Measurements from ENCODE around the gene BAD. TPM values are rescaled to one million over a fixed set of nuclear protein-coding genes. Genes with fewer than 3 reads are reported as not detected.

BAD gene
- total RNA-seq, 6 experiments from 2014 or later = 22.0 to 53.8 (median 26.0) TPM

DNA sequence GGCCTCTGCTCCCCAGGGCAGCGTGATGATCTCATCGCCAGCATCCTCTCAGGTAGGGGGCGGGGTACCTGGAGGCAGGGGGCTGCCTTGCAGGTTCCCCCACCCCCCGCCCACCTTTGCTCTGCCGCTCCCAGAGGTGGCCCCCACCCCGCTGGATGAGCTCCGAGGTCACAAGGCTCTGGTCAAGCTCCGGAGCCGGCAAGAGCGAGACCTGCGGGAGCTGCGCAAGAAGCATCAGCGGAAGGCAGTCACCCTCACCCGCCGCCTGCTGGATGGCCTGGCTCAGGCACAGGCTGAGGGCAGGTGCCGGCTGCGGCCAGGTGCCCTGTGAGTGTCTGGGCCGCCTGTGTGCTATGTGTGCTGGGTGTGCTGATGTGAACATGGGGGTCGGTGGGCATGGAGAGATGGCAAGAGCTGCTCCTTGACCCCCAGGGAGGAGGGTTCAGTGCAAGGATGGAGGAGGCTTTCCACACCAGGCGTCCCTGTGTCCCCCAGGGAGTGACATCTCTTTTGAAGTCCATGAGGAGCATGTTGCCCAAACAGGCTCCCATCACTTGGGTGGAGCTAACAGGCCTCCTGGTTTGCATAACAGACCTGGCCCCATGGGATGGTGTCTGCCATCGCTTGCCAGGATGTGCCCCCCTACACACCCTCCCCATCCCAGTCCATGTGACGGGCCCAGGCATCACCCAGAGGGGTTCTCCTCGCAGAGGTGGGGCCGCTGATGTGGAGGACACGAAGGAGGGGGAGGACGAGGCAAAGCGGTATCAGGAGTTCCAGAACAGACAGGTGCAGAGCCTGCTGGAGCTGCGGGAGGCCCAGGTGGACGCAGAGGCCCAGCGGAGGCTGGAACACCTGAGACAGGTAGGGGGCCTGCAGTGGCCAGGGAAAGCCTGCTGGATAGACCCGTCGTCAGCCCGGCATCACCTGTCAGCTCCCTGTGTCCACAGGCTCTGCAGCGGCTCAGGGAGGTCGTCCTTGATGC, 19.0 kb downstream of the BAD start:
- Histone ChIP-seq H3K9me3 (no peaks in the 10 kb centered on the region), H3K4me3 (no peak overlapping the region), H3K36me3 (no peaks in the 10 kb centered on the region), H3K27ac (no peak overlapping the region), H3K27me3 (no peaks in the 10 kb centered on the region), H3K4me1 (peaks cover 0 to 11% (median 7%) of the 10 kb centered on the region in 4 donors)
- ATAC-seq (no peak), DNase-seq (no peak)
- TF ChIP-seq CTCF (IDR thresholded peaks at IDR 0.05) (no peak), POLR2A (IDR thresholded peaks at IDR 0.05) (no peak)
- 79% methylated on average over 9 of the region's 35 CpGs for WGBS (ENCODE audit: insufficient coverage, low coverage, low lambda C conversion rate, missing lambda C conversion rate)
- intact Hi-C loops (cut with DNase I) = no loop called here

DNA sequence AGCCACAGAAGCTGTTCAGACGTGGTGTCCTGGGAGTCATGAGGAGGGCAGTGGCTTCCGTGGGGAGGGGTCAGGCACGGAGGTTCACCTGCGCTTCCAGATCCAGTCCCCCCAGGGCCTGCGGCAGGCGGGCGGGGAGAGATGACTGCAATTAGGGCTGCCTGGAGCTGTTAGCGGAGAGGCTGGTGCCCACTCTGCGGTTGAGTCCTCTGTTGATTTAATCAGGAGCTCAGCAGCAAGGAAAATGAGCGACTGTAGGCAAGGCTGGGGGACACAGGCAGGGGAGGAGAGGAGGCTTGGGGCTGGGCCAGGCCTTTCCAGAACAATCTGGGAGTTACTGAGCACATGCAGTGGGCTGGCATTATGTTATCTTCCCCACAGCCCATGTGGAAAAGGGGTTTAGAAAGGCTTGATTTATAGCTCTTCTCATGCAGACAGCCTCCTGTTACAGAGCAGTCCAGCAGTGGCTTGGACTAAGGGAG, 20.1 kb downstream of the BAD start:
- Histone ChIP-seq H3K9me3 (no peaks in the 10 kb centered on the region), H3K27ac (no peak overlapping the region), H3K36me3 (no peaks in the 10 kb centered on the region), H3K27me3 (no peaks in the 10 kb centered on the region), H3K4me1 (peaks cover 0 to 11% (median 7%) of the 10 kb centered on the region in 4 donors), H3K4me3 (no peak overlapping the region)
- TF ChIP-seq POLR2A (IDR thresholded peaks at IDR 0.05) (no peak), CTCF (IDR thresholded peaks at IDR 0.05) (no peak)
- intact Hi-C loops (cut with DNase I) = no loop called here
- ATAC-seq = no peak
- DNase-seq = no peak
- WGBS (ENCODE audit: insufficient coverage, low coverage, low lambda C conversion rate, missing lambda C conversion rate) = 80% methylated on average over 5 of the region's 10 CpGs

DNA sequence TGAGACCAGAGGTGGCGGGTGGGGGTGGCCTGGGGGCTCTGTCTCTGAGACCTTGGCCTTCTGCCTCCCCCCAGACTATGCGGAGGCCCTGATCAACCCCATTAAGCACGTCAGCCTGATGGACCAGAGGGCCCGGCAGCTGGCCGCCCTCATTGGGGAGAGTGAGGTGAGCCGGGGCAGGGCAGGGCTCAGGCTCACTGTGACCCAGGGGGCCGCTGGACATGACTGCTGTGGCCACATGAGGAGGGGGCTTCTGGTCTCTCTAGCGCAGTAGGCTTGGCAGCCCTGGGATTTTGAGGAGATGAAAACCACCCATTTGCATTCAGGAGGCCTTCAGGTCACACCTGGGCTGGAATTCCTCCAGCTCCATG, 20.5 kb downstream of the BAD start:
- ATAC-seq (no peak), DNase-seq (no peak)
- H3K9me3 ChIP-seq = no peaks in the 10 kb centered on the region
- peaks cover 0 to 9% (median 7%) of the 10 kb centered on the region in 4 donors for H3K4me1 ChIP-seq
- H3K27me3 ChIP-seq = no peaks in the 10 kb centered on the region
- H3K36me3 ChIP-seq = no peaks in the 10 kb centered on the region
- intact Hi-C loops (cut with DNase I) = no loop called here
- TF ChIP-seq CTCF (IDR thresholded peaks at IDR 0.05) (no peak), POLR2A (IDR thresholded peaks at IDR 0.05) (no peak)
- H3K27ac ChIP-seq = no peak overlapping the region
- WGBS (ENCODE audit: insufficient coverage, low coverage, low lambda C conversion rate, missing lambda C conversion rate) = no CpG with 5 or more reads among the region's 8 CpGs
- H3K4me3 ChIP-seq = no peak overlapping the region

- 85% methylated on average over 9 of the region's 29 CpGs for WGBS (ENCODE audit: insufficient coverage, low coverage, low lambda C conversion rate, missing lambda C conversion rate)
- DNase-seq = peak in 1 of 3 donors; percentile 32
Observed at GRCh38 chr11:64263021-64263946, 21.2 kb downstream of the BAD start.

More at GRCh38 chr11:64263021-64263946, 21.2 kb downstream of the BAD start:
- Histone ChIP-seq H3K36me3 (no peaks in the 10 kb centered on the region), H3K9me3 (no peaks in the 10 kb centered on the region), H3K4me3 (no peak overlapping the region), H3K4me1 (peaks cover 0 to 4% (median 3%) of the 10 kb centered on the region in 4 donors), H3K27me3 (no peaks in the 10 kb centered on the region), H3K27ac (no peak overlapping the region)
- TF ChIP-seq POLR2A (IDR thresholded peaks at IDR 0.05) = no peak
- no peak for TF ChIP-seq CTCF (IDR thresholded peaks at IDR 0.05)
- intact Hi-C loops (cut with DNase I) = no loop called here
- ATAC-seq = peak in 2 of 4 donors; percentile 19 to 40

All from right lobe of liver (tissue), 6 donors.